Erythroblast (primary cell): Measurements from ENCODE around the gene ZBTB37.
"Not testable (repeated sequence)": the region's sequence is repeated elsewhere in the genome, so short reads cannot be mapped to it uniquely, and the experiment has no call there.

Experiments
- DNase-seq, 2 experiments: peaks; one replicate each; lab custom pipeline; 2025; lab: John Stamatoyannopoulos, UW
- GATA1 ChIP-seq: IDR thresholded peaks from 2 replicates; pipeline ENCODE4 v1.6.1; 2011; ENCODE audit warnings: low read depth, mild to moderate bottlenecking, control low read depth, low read length, moderate library complexity
- POLR2A ChIP-seq: IDR thresholded peaks from 2 replicates; pipeline ENCODE4 v1.6.1; 2011; ENCODE audit warnings: mild to moderate bottlenecking, low read length

Gene ZBTB37

GRCh38 chr1:173871091-173871490 lies 2.9 kb downstream of the ZBTB37 start:
- TF ChIP-seq GATA1 (no peak), POLR2A (no peak)
- DNase-seq = no peak

GRCh38 chr1:173871500-173871899 lies 3.3 kb downstream of the ZBTB37 start:
- TF ChIP-seq POLR2A = no peak

GRCh38 chr1:173876732-173877131 lies 8.6 kb downstream of the ZBTB37 start:
- no peak for TF ChIP-seq GATA1
- DNase-seq = no peak

More at GRCh38 chr1:173871500-173871899, 3.3 kb downstream of the ZBTB37 start:
- no peak for DNase-seq

DNA sequence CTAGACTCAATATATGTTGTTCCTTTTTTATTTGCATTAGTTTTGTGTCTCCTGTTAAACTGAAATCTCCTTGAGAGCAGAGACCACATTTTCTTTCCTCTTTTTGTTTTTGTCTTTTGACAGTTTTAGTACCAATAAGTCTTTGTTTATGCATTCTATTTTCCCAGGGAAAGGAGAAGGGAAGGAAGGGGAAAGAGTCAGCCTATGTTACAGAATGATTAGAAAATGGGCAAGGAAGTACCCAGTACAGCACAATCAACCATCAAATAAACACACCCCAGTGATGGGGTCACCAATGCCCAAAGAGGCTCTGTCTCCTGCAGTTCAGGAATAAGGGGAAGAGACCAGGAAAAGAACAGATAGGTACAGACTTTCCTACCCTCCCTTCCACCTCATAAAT lies 10.1 kb downstream of the ZBTB37 start:
- TF ChIP-seq GATA1 = no peak
- no peak for TF ChIP-seq POLR2A
- no peak for DNase-seq

DNA sequence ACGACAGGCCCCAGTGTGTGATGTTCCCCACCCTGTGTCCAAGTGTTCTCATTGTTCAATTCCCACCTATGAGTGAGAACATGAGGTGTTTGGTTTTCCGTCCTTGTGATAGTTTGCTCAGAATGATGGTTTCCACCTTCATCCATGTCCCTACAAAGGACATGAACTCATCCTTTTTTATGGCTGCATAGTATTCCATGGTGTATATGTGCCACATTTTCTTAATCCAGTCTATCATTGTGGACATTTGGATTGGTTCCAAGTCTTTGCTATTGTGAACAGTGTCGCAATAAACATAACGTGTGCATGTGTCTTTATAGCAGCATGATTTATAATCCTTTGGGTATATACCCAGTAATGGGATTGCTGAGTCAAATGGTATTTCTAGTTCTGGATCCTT lies 12.9 kb downstream of the ZBTB37 start:
- not testable (repeated sequence) for DNase-seq

DNA sequence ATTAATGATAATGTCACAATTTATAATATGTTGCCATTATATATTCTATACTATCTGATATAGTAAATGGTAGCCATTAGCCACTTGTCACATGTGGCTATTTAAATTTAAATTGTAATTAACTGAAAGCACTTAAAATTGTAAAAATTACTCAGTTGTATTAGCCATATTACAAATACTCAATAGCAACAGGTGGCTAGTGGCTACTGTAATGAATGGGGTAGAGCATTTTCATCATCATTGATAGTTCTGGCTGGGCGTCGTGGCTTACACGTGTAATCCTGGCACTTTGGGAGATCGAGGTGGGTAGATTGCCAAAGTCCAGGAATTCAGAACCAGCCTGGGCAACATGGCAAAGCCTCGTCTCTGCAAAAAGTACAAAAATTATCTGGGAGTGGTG lies 16.5 kb downstream of the ZBTB37 start:
- no peak for TF ChIP-seq POLR2A
- TF ChIP-seq GATA1 = no peak
- no peak for DNase-seq

DNA sequence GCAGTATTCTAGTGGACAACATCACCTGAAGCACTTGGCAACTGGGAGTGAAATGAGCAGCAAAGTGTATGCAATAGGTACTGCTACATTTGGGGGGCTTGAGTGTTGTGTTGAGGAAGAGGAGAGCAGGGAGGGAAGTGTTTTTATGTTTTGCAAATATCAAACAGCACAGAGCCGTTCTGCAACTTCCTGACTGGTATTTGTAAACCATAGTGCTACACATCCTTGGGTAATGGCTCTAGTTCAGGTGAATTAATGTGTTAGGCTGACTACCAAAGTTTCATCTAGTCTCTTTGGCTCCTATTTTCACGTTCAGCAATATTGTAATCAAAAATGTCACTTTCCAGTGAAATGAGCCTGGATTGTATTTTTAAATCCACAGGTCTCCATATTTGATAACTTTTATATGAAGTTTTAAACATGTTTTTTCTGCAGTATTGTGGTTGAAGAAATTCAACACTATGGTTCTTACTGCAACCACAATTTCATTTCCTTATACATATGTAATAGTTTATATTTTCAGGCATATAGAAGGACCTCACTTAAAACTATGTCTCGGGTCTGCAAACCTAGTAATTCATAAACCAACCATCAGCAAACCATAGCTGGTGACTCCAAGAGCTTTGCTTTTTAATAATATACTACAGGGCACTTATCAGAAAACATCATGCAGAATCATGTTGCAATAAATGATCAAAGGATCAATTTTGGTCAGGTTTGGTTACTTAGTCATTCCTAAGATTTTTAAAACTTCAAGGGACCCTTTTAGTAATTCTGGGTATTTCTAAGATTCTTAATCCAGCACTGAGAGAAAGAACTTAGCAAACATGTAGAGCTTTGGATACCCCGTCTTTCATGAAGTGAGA lies 18.8 kb downstream of the ZBTB37 start:
- DNase-seq = no peak
- no peak for TF ChIP-seq GATA1
- no peak for TF ChIP-seq POLR2A

GRCh38 chr1:173887627-173888026 lies 19.4 kb downstream of the ZBTB37 start:
- TF ChIP-seq GATA1 (no peak), POLR2A (no peak)
- no peak for DNase-seq

- no peak for TF ChIP-seq GATA1
These were observed 20.6 kb downstream of the ZBTB37 start for GRCh38 chr1:173888749-173889148.

GRCh38 chr1:173889885-173890284 lies 21.7 kb downstream of the ZBTB37 start:
- TF ChIP-seq POLR2A (no peak), GATA1 (no peak)
- DNase-seq = no peak

More at GRCh38 chr1:173888749-173889148, 20.6 kb downstream of the ZBTB37 start:
- no peak for DNase-seq

GRCh38 chr1:173893611-173894010 lies 25.4 kb downstream of the ZBTB37 start:
- no peak for TF ChIP-seq GATA1
- no peak for DNase-seq

- TF ChIP-seq GATA1 (no peak), POLR2A (no peak)
These were observed 26.0 kb downstream of the ZBTB37 start for GRCh38 chr1:173894189-173894588.

GRCh38 chr1:173900427-173900826 lies 32.2 kb downstream of the ZBTB37 start:
- DNase-seq = no peak
- TF ChIP-seq POLR2A (no peak), GATA1 (no peak)

More at GRCh38 chr1:173894189-173894588, 26.0 kb downstream of the ZBTB37 start:
- no peak for DNase-seq

DNA sequence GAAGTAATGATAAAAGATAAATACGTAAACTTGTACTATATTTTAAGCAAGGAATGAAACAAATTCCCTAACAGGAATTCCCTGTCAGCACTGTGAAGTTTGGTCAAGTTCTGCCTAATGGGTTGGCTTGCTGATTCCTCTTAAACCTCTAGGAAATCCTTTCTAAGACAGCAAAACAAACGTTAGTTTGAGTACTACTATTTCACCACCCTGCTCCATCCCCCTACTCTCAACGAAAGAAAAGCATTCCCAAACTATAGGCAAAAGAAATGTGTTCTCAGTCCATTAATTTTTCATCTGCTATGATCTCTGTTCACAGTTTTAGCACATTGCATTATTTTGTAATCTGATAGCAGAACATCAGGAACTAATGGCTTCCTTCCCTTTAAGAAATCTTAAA lies 32.8 kb downstream of the ZBTB37 start:
- no peak for TF ChIP-seq GATA1
- no peak for TF ChIP-seq POLR2A
- no peak for DNase-seq
